Fibroblast of the aortic adventitia (primary cell): Measurements from ENCODE around the gene AGAP3. TPM values are rescaled to one million over a fixed set of nuclear protein-coding genes. Genes with fewer than 3 reads are reported as not detected.

ENCODE experiments used
- DNase-seq: peaks from one replicate; pipeline ENCODE4 v3.0.0-alpha.2; 2010; ENCODE audit warnings: low read depth
- H3K4me3 ChIP-seq: 2 replicates; pipeline ENCODE4 v1.5.1; 2011; ENCODE audit warnings: low read depth, mild to moderate bottlenecking, control low read depth, low read length, moderate library complexity
- total RNA-seq: library from RNA; depleted of rRNA; stranded (reverse); fragments of >200 nt; gene quantifications from 2 replicates; pipeline ENCODE4 v1.2.3, GENCODE V29; 2012; ENCODE audit warnings: low replicate concordance
- TF ChIP-seq, protein P1 (sequence below): IDR thresholded peaks from 2 replicates; pipeline ENCODE4 v1.5.1; 2011; ENCODE audit warnings: mild to moderate bottlenecking, low read length, control low read depth, inconsistent platforms; ENCODE audit not compliant: insufficient read depth

Gene AGAP3
- total RNA-seq, 1 donor = 50.2 TPM

DNA sequence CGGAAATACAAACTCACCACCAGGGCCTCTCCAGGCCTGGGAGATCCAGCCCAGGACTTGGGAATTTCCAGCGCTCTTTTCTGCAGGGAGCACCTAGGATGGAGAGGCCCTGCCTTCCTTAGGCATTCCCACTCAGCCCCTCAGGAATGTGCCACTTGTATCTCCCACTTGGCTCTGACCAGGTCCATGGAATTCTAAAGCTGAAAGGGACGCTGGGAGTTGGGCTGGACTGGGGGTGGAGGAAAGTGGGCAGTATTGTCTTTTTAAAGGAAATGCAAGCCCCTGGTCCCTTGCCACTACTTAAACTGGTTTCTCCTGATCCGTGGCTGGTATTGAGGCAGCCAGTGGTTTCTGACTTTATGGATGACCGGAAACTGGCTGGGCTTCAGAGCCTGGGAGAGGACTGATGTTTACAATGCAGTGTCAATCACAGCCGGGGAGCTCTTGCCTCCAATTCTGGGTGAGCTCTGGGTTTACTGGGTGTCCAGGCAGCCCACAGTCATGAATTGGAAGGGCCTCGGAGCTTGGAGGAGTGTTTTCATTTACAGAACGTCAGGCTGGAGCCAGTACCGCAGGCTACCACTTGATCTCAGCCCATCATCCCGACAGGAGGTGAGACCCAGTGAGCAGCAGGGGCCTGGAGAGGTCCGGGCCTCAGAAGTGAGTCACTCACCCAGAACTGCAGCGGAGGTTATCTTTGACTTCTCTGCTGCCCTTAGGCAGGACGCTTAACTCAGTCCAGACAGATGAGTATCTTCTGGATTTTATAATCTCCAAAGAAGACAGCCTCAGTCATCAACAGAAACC, 27.3 kb downstream of the AGAP3 start:
- DNase-seq = peak; percentile 80
- H3K4me3 ChIP-seq = no peak overlapping the region
- TF ChIP-seq, protein P1, sequence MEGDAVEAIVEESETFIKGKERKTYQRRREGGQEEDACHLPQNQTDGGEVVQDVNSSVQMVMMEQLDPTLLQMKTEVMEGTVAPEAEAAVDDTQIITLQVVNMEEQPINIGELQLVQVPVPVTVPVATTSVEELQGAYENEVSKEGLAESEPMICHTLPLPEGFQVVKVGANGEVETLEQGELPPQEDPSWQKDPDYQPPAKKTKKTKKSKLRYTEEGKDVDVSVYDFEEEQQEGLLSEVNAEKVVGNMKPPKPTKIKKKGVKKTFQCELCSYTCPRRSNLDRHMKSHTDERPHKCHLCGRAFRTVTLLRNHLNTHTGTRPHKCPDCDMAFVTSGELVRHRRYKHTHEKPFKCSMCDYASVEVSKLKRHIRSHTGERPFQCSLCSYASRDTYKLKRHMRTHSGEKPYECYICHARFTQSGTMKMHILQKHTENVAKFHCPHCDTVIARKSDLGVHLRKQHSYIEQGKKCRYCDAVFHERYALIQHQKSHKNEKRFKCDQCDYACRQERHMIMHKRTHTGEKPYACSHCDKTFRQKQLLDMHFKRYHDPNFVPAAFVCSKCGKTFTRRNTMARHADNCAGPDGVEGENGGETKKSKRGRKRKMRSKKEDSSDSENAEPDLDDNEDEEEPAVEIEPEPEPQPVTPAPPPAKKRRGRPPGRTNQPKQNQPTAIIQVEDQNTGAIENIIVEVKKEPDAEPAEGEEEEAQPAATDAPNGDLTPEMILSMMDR = no peak

- TF ChIP-seq, protein P1 = no peak
- no peak overlapping the region for H3K4me3 ChIP-seq
- no peak for DNase-seq
Observed at GRCh38 chr7:151114151-151115090, 28.1 kb downstream of the AGAP3 start.

DNA sequence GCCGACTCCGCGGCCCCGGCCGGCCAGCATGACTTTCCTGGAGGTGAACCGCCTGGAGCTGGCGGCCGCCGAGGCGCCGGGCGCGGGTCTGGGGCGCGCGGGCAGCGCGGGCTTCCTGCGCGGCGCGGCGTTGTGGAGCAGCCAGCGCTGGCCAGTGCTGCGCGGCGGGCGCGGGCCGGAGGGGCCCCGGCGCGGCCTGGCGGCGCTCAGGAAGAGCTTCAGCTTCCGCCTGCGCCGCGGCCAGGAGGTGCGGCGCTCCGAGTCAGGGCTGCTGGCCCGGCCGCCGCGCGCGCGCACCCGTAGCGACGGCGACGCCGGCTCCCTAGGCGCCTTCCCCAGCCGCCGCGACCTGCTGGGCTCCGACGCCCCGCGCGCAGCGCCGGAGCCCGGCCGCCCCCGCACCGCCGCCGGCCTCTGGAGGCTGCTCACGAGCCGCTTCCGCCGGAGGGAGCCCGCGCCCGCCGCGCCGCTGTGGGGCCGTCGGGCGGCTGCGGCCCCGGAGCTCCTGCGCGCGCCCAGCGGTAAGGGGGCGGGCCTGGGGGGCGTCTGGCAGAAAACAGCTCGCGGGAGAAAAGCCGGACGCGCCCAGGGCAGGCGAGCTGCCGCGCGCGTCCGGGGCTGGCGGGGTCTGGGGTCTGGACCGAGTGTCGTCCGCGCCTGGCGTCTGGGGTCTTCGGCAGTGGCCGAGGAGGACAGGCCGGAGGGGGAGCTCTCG, 29.0 kb downstream of the AGAP3 start:
- no peak for DNase-seq
- TF ChIP-seq, protein P1 = no peak
- H3K4me3 ChIP-seq = no peak overlapping the region

GRCh38 chr7:151115836-151116418, 29.7 kb downstream of the AGAP3 start:
- DNase-seq = no peak
- no peak overlapping the region for H3K4me3 ChIP-seq
- TF ChIP-seq, protein P1 = no peak

GRCh38 chr7:151116603-151117440, 30.5 kb downstream of the AGAP3 start:
- H3K4me3 ChIP-seq = no peak overlapping the region
- TF ChIP-seq, protein P1 = no peak
- DNase-seq = no peak
